A673 (cell line): ENCODE results near the gene EIF5AL1. TPM values are rescaled to one million over a fixed set of nuclear protein-coding genes. Genes with fewer than 3 reads are reported as not detected.

Experiments used
- BruUV-seq: library from RNA; stranded (reverse); fragments of 400-500 nt; replicated peaks from 2 replicates; lab custom pipeline; 2021; lab: Mats Ljungman, UMichigan
- CTCF ChIA-PET: fragments of 300-600 bp; sonication (Branson Sonifier 250); formaldehyde crosslinking; loops from one replicate; lab custom pipeline; 2022; ENCODE audit warnings: antibody characterized with exemption; lab: Charles Lee
- POLR2A ChIA-PET: fragments of 300-600 bp; sonication (Branson Sonifier 250); formaldehyde crosslinking; loops from one replicate; lab custom pipeline; 2022; ENCODE audit warnings: antibody characterized with exemption; ENCODE audit not compliant: low non-redundant PET; lab: Charles Lee
- DNase-seq: peaks from one replicate; pipeline ENCODE4 v3.0.0-alpha.2; 2015; ENCODE audit warnings: low spot score
- H3K27ac ChIP-seq: fragments of 200-600 bp; sonication (generic); 2 replicates; pipeline ENCODE4 v1.5.1; 2016; ENCODE audit warnings: mixed run types, low read depth, mild to moderate bottlenecking, mixed read lengths, antibody characterized with exemption, low read length; ENCODE audit not compliant: poor library complexity, severe bottlenecking
- H3K27me3 ChIP-seq: fragments of 200-600 bp; sonication (generic); replicated peaks from 2 replicates; pipeline ENCODE4 v1.6.1; 2017; ENCODE audit warnings: mixed run types, low read depth, mild to moderate bottlenecking, mixed read lengths, antibody characterized with exemption, low read length; ENCODE audit not compliant: insufficient read depth, poor library complexity
- H3K36me3 ChIP-seq: fragments of 200-600 bp; sonication (generic); 2 replicates; pipeline ENCODE4 v1.6.1; 2016; ENCODE audit warnings: mixed run types, mild to moderate bottlenecking, mixed read lengths, antibody characterized with exemption, low read length; ENCODE audit not compliant: insufficient read depth, poor library complexity, severe bottlenecking
- H3K4me1 ChIP-seq: fragments of 200-600 bp; sonication (generic); 2 replicates; pipeline ENCODE4 v1.6.1; 2017; ENCODE audit warnings: mixed run types, mild to moderate bottlenecking, mixed read lengths, antibody characterized with exemption, low read length; ENCODE audit not compliant: insufficient read depth, poor library complexity, severe bottlenecking
- H3K4me3 ChIP-seq: fragments of 200-600 bp; sonication (generic); 2 replicates; pipeline ENCODE4 v1.5.1; 2016; ENCODE audit warnings: low read depth, mixed run types, mild to moderate bottlenecking, mixed read lengths, low read length; ENCODE audit not compliant: poor library complexity, severe bottlenecking
- H3K9me3 ChIP-seq: fragments of 200-600 bp; sonication (generic); 2 replicates; pipeline ENCODE4 v1.6.1; 2016; ENCODE audit warnings: mixed run types, low read depth, mild to moderate bottlenecking, mixed read lengths, antibody characterized with exemption, low read length; ENCODE audit not compliant: poor library complexity, severe bottlenecking
- EZH2 ChIP-seq: fragments of 200-600 bp; sonication (generic); IDR thresholded peaks from 2 replicates; pipeline ENCODE4 v1.6.1; 2017; ENCODE audit warnings: borderline replicate concordance, low read depth, mild to moderate bottlenecking, mixed read lengths, antibody characterized with exemption, low read length; ENCODE audit not compliant: poor library complexity, severe bottlenecking
- intact Hi-C: fragments of 100-400 bp; cut with micrococcal nuclease; formaldehyde crosslinking; loops from one replicate; pipeline ENCODE4 v1.10.0; 2022; ENCODE audit not compliant: unreplicated experiment
- total RNA-seq: library from RNA; stranded (reverse); gene quantifications from 2 replicates; pipeline ENCODE4 v1.2.3, GENCODE V29; 2021
- TF ChIP-seq, protein P1 (sequence below): fragments of 300-800, 200-600 bp; sonication (generic); conservative IDR thresholded peaks from 2 replicates; pipeline ENCODE4 v1.5.1; 2017; ENCODE audit warnings: low read depth, mild to moderate bottlenecking, antibody characterized with exemption, low read length, moderate library complexity, mixed read lengths

Gene EIF5AL1
- total RNA-seq, 1 experiment from 2014 or later = 2.7 TPM

DNA sequence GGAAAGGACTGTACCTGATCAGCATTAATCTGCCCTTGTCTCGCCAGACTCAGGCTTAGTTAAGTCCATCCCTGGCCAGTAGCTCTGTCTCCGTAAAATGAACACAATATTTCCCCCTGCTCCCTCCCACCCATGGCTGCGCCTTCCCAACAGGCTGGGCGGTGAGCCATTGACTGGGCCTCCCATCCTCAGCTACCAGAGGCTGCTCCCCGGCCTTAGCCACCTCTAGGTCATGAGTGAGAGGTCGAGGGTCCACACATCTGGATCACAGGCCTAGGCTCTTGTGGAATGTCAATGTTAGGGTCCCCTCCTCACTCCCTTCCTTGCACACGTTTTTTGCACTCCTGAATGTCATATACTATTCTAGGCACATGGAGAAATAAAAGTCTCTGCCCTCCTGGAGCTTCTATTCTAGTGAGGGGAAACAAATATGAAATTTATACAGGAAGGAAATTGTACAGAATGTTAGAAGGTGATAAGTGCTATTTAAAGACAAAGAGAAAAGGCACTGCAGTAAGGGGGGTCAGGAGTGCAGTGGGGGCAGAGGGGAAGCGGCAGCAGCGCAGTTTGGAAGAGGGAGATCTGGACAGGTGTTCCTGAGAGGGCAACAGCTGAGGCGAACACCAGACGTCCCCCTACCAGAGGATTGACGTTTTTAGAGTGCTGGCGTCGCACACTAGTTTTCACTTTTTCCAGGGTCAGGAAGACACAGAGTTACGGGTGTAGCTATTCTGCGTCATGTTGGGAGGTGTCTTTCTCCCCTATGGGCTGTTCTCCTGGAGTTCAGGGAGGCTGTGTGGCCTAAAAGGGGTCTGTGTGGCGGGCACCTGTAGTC lies 17.2 kb upstream of the EIF5AL1 start:
- intact Hi-C loops = no loop called here
- DNase-seq = no peak
- no peak overlapping the region for H3K27ac ChIP-seq
- TF ChIP-seq EZH2 = no peak
- TF ChIP-seq, protein P1, sequence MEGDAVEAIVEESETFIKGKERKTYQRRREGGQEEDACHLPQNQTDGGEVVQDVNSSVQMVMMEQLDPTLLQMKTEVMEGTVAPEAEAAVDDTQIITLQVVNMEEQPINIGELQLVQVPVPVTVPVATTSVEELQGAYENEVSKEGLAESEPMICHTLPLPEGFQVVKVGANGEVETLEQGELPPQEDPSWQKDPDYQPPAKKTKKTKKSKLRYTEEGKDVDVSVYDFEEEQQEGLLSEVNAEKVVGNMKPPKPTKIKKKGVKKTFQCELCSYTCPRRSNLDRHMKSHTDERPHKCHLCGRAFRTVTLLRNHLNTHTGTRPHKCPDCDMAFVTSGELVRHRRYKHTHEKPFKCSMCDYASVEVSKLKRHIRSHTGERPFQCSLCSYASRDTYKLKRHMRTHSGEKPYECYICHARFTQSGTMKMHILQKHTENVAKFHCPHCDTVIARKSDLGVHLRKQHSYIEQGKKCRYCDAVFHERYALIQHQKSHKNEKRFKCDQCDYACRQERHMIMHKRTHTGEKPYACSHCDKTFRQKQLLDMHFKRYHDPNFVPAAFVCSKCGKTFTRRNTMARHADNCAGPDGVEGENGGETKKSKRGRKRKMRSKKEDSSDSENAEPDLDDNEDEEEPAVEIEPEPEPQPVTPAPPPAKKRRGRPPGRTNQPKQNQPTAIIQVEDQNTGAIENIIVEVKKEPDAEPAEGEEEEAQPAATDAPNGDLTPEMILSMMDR = no peak
- H3K27me3 ChIP-seq = no peaks in the 10 kb centered on the region
- ChIA-PET POLR2A (no interaction called here), CTCF (interaction anchor here (0.6 kb wide), 1 partner anchor 27 kb away, joined by 6 read pairs; no protein-coding TSS in a partner anchor)
- H3K36me3 ChIP-seq = no peaks in the 10 kb centered on the region
- BruUV-seq = no TSS peak
- H3K9me3 ChIP-seq = no peaks in the 10 kb centered on the region
- no peak overlapping the region for H3K4me3 ChIP-seq
- no peaks in the 10 kb centered on the region for H3K4me1 ChIP-seq

DNA sequence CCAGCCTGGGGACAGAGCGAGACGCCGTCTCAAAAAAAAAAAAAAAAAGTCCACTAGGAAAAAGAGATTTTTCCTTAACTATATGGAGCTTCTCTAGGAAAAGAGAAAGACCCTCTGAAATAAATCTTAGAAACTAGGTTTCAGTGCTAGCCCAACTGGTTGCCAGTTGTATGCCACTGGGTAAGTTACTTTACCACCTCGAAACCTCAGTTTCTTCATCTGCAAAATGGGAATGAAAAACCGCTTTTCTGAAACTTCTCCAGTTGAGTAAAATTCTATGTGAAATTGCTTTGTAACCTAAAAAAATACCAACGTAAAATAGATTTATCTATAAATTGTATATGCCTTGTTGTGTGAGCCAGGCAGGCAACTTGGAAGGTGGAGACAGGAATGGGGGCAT lies 16.5 kb upstream of the EIF5AL1 start:
- H3K9me3 ChIP-seq = no peaks in the 10 kb centered on the region
- no peaks in the 10 kb centered on the region for H3K4me1 ChIP-seq
- DNase-seq = no peak
- ChIA-PET POLR2A (no interaction called here), CTCF (no interaction called here)
- intact Hi-C loops = no loop called here
- H3K27me3 ChIP-seq = no peaks in the 10 kb centered on the region
- BruUV-seq = no TSS peak
- no peaks in the 10 kb centered on the region for H3K36me3 ChIP-seq
- H3K4me3 ChIP-seq = no peak overlapping the region
- TF ChIP-seq, protein P1 = no peak
- no peak for TF ChIP-seq EZH2
- no peak overlapping the region for H3K27ac ChIP-seq

DNA sequence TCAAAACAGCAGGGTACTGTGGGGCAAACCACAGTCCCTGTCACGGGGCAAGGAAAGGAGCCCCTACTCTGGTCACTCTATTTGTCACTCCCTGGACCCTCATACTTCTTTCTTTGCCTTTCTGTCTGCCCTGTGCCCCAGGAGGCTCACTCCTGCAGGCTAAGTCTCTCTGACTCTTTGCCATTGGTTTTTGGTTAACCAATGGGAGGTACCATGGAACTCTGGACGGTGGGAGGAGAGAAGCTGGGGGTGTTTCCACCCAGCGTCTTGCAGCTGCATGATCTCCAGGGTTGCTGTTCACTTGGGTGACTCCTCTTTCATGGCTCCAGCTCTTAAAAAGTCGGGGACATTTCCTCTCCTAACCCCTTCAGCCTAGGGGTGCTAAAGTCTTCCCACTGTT lies 15.4 kb upstream of the EIF5AL1 start:
- no peak for DNase-seq
- BruUV-seq = no TSS peak
- Histone ChIP-seq H3K4me3 (no peak overlapping the region), H3K27me3 (no peaks in the 10 kb centered on the region), H3K9me3 (no peaks in the 10 kb centered on the region), H3K27ac (no peak overlapping the region), H3K4me1 (no peaks in the 10 kb centered on the region), H3K36me3 (no peaks in the 10 kb centered on the region)
- ChIA-PET POLR2A (no interaction called here), CTCF (no interaction called here)
- TF ChIP-seq, protein P1 = no peak
- TF ChIP-seq EZH2 = no peak
- intact Hi-C loops = no loop called here
